ENCODE results near the gene EPB41L3.

EPB41L3 gene

DNA sequence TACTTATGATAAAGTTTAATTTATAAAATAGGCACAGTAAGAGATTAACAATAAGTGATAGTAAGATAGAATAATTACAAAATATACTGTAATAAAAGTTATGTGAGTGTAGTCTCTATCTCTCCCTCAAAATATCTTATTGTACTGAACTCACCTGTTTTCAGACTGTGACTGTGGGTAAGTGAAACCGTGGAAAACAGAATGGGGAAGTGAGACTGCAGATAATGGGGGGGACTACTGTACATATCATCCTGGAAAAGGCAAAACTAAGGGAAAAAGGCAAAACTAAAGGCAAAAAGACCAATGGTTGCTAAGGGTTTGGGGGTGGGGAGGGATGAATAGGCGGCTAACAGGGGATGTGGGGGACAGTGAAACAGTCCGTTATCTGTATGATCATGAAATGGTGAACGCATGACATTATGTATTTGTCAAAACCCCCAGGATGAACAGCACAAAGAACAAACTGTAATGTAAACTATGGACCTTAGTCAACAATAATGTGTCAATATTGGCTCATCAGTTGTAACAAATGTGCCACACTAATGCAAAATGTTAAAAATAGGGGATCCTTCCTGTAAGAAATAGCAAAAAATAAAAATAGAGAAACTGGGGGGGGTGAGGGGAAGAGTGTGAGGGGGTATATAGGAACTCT lies 93.8 kb downstream of the EPB41L3 start:
- no peak for DNase-seq

DNA sequence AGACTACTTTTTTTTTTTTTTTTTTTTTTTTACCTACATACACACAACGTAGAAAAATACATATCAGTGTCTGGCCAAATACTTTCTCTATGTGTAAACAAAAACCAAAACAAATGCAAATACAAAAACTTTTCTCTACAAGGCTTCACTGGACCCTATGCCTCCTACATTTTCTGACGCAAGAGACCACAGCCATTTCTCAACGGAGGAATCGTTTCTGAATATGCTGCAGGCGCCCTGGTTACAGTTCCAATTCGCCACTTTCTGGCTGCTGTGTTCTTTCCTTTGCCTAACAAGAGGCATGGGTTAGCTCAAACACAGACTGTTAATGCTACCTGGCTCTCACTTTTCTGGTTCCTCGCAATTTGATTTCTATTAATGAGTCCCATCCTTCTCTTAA lies 96.4 kb downstream of the EPB41L3 start:
- no peak for DNase-seq

DNA sequence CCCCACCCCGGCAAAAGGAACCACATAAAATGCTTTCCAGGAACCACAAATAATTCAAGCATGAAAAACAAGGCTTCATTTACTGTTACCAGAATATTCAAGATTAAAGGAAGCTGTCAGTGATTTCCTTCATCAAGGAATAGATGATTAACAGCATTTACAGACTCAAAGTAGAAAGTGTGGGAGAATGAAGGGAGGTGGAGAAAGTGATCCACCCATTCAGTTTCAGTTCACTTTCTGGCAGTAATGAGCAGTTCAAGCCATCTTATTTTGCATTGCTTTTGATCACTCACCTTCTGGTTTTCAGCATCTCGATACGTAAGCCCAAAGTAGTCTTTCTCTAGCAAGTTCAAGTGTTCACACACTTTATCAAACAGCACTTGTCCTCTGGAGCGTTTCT lies 99.0 kb downstream of the EPB41L3 start:
- DNase-seq: no peak

GRCh38 chr18:5444269-5444668 lies 99.5 kb downstream of the EPB41L3 start:
- no peak for DNase-seq

- DNase-seq: no peak
Measured at GRCh38 chr18:5439986-5440696, 103.7 kb downstream of the EPB41L3 start.

- DNase-seq: no peak
Measured at GRCh38 chr18:5434425-5434824, 109.4 kb downstream of the EPB41L3 start.

- no peak for DNase-seq
Measured at GRCh38 chr18:5431836-5432575, 111.8 kb downstream of the EPB41L3 start.

GRCh38 chr18:5430131-5430530 lies 113.7 kb downstream of the EPB41L3 start:
- no peak for DNase-seq

DNA sequence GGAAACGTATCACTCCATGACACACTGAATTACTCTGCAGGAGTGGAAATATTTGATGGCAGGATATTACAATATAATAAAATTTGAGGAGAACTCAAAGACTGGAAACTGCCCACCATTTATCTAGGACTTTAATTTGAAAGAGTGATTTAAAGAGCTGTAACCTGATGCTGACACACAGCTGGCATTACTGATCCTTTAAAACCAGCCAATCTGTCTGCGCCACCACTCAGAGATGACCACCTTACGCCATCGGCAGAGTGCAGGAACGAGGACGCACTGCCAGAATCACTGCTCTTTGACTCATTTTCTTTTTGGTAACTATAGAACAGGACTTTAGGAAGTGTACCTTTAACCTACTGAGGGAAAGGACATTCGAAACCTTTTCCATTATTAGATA lies 114.1 kb downstream of the EPB41L3 start:
- no peak for DNase-seq

DNA sequence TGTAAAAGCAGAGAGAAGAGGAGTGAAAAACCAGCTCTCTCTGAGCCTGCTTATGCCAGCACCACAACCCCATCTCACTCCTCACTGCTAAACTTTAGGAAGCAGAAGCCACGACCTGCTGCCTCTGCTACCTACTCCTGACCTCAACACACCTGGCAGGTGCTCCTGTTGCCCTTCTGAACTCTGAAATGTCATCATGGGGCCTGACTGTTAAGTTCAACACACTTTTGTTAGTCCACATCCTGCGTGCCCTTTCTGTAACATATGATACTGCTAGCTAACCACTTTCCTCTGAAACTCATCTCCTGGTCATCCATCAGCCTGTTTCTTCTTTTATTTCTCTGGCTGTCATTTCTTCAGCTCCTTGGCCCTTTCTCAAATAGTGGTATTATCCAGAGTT lies 118.1 kb downstream of the EPB41L3 start:
- no peak for DNase-seq

DNA sequence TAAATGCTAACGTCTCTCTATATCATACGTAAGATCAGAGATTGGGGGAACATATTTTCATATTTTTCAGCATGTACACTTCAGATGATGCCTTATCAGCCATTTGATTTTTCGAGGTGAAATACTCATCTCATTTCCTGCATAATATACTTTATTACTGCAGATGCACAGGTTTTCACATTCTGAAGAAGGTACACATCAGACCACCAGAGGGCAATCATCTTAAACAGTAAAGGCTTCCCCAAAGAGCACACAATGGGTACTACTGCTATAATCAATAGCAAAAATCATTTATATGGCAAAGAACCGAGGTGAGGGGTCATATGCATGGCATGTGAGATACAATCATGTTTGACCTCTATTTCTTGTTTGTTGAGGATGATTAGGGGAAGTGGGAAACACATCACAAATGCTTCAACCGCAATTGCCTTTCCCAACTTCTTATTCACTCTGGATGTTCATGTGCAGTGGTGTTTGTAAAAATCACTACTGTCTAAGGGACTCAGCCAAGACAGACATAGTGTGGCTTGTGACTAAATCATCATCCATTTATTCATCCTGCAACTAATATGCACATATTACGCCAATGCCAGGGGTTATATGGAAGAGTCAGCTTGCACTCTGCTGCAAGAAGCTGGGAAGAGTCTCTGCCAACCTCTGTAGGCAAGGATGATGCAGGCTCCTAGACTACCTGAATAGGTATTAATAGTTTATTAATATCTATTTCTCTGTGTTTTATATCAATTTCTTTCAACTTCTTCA lies 118.7 kb downstream of the EPB41L3 start:
- DNase-seq: no peak

- DNase-seq: no peak
Measured at GRCh38 chr18:5422626-5423025, 121.2 kb downstream of the EPB41L3 start.

- no peak for DNase-seq
Measured at GRCh38 chr18:5421981-5422380, 121.8 kb downstream of the EPB41L3 start.

DNA sequence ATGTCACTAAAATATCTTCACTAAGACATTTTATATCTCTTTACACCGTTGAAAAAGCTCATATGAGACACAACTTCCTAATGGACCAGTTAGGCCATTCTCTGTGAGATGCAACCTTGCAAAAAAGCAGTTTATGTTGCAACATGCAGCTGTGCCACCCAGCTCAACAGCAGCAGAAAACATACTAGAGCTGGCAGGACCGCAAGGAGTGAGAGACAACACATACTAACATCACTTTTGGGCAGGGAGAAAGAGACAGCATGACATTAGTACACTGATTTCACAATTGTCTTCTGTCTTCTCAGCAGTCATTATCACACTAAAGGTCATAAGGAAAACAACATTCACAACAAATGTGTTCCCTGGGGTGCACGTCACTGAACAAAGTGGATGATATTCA lies 122.9 kb downstream of the EPB41L3 start:
- no peak for DNase-seq

- no peak for DNase-seq
Measured at GRCh38 chr18:5419601-5420000, 124.2 kb downstream of the EPB41L3 start.

DNA sequence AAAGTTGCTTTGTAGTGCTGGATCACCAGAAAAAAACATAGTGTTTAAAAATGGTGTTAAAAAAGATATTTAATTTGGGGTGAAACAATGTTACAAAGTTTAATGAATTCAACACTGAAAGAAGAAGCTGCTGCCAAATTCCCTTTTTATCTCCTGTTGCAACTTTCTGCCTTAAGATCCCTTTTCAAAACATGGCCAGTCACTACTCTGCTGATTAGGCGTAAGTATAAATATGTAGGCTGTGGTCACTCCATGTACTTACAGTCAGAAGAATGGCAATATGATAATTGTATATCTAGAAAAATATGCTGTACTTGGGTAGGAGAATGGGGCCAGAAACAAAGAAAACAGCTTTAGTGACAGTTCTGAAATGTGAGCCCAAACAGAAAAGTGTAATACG lies 124.8 kb downstream of the EPB41L3 start:
- no peak for DNase-seq

GRCh38 chr18:5417342-5417741 lies 126.5 kb downstream of the EPB41L3 start:
- DNase-seq: no peak

GRCh38 chr18:5416112-5416511 lies 127.7 kb downstream of the EPB41L3 start:
- no peak for DNase-seq

GRCh38 chr18:5415665-5416064 lies 128.1 kb downstream of the EPB41L3 start:
- DNase-seq: no peak

- DNase-seq: no peak
Measured at GRCh38 chr18:5415031-5415430, 128.8 kb downstream of the EPB41L3 start.

DNA sequence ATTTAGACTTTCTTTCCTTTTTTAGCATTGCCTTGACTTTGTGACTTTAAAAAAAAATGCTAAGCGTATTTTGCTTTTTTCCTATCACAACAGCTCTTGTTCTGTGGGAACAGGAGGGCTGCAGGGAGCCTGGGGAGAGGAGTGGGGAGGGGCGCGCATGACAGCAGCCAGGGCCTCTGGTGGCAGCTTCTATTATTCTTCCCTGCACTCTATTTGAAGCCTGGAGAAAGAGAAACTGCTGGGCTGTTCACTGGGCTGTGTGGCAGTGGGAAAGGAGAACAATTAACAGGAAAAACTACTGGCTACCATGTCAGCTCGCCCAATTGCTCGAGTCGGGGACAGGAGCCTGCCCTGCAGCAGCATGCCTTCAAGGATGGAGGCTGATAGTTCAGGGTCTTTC lies 129.3 kb downstream of the EPB41L3 start:
- no peak for DNase-seq

GRCh38 chr18:5413447-5413846 lies 130.3 kb downstream of the EPB41L3 start:
- no peak for DNase-seq

DNA sequence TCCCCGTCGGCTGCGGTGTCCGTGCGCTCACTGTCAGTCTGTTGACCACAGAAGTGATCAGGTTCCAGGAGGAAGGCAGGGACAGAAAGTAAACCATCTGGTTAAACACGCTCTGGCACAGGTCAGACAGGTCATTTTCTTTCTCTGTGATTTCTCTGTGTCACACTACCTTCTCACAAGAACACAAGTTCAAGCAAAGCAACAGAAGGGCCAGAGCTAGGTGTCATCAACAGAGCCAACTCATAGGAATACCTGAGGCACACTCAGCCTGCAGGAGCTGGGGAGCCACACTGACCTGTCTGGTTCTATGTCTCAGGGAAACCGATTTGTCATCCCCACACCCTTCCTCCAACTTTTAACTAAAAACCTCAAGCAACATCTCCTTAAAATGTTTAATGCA lies 133.2 kb downstream of the EPB41L3 start:
- no peak for DNase-seq

Data from left hindlimb (tissue), 1 donor.